Progenitor cell of endocrine pancreas (in vitro differentiated cells): ENCODE results near the gene MTMR11. TPM values are rescaled to one million over a fixed set of nuclear protein-coding genes. Genes with fewer than 3 reads are reported as not detected.

ENCODE experiments used
- DNase-seq: peaks from one replicate; pipeline ENCODE4 v3.0.0; 2021; ENCODE audit warnings: low spot score; ENCODE audit not compliant: unreplicated experiment
- H3K27ac Mint-ChIP-seq: 2 replicates; pipeline ENCODE4 v1.8.0; 2021; ENCODE audit warnings: mild to moderate bottlenecking, moderate library complexity, mixed read lengths
- H3K27me3 Mint-ChIP-seq: 2 replicates; pipeline ENCODE4 v1.8.0; 2021; ENCODE audit warnings: mixed read lengths
- H3K36me3 Mint-ChIP-seq: 2 replicates; pipeline ENCODE4 v1.8.0; 2022; ENCODE audit warnings: mixed read lengths; ENCODE audit not compliant: insufficient read depth
- H3K4me1 Mint-ChIP-seq: 2 replicates; pipeline ENCODE4 v1.8.0; 2021; ENCODE audit warnings: low read depth, mixed read lengths
- H3K4me3 Mint-ChIP-seq: 2 replicates; pipeline ENCODE4 v1.8.0; 2021; ENCODE audit warnings: low read depth, mild to moderate bottlenecking, moderate library complexity, mixed read lengths
- H3K9me3 Mint-ChIP-seq: 2 replicates; pipeline ENCODE4 v1.8.0; 2021; ENCODE audit warnings: low read depth, mixed read lengths
- CTCF ChIP-seq: fragments of 200-600 bp; sonication (generic); IDR thresholded peaks from one replicate; pipeline ENCODE4 v1.5.0; 2021; ENCODE audit warnings: antibody characterized with exemption, mild to moderate bottlenecking; ENCODE audit not compliant: unreplicated experiment
- total RNA-seq: library from RNA; stranded (reverse); gene quantifications from 2 replicates; pipeline ENCODE4 v1.2.1, GENCODE V29; 2021

MTMR11 gene
- total RNA-seq, 1 donor from 2014 or later = 8.5 TPM

GRCh38 chr1:149934356-149934755 lies 2.3 kb downstream of the MTMR11 start:
- Mint-ChIP-seq H3K27me3 (peaks cover 16% of the 10 kb centered on the region), H3K36me3 (no peaks in the 10 kb centered on the region), H3K9me3 (no peaks in the 10 kb centered on the region), H3K27ac (no peak overlapping the region), H3K4me1 (peaks cover 29% of the 10 kb centered on the region), H3K4me3 (no peak overlapping the region)
- TF ChIP-seq CTCF = no peak
- no peak for DNase-seq

GRCh38 chr1:149933208-149933607 lies 3.5 kb downstream of the MTMR11 start:
- Mint-ChIP-seq H3K36me3 (no peaks in the 10 kb centered on the region), H3K9me3 (no peaks in the 10 kb centered on the region), H3K27me3 (peaks cover 16% of the 10 kb centered on the region), H3K27ac (no peak overlapping the region), H3K4me3 (no peak overlapping the region), H3K4me1 (peaks cover 29% of the 10 kb centered on the region)
- no peak for TF ChIP-seq CTCF
- no peak for DNase-seq

GRCh38 chr1:149932474-149932873 lies 4.2 kb downstream of the MTMR11 start:
- peaks cover 16% of the 10 kb centered on the region for H3K27me3 Mint-ChIP-seq
- peaks cover 27% of the 10 kb centered on the region for H3K4me1 Mint-ChIP-seq
- no peaks in the 10 kb centered on the region for H3K9me3 Mint-ChIP-seq
- H3K27ac Mint-ChIP-seq = no peak overlapping the region
- no peak for TF ChIP-seq CTCF
- H3K4me3 Mint-ChIP-seq = no peak overlapping the region
- no peaks in the 10 kb centered on the region for H3K36me3 Mint-ChIP-seq
- no peak for DNase-seq

- Mint-ChIP-seq H3K9me3 (no peaks in the 10 kb centered on the region), H3K4me1 (peaks cover 15% of the 10 kb centered on the region), H3K27me3 (peaks cover 11% of the 10 kb centered on the region), H3K36me3 (peaks cover under 1% of the 10 kb centered on the region), H3K4me3 (no peak overlapping the region), H3K27ac (no peak overlapping the region)
- no peak for DNase-seq
- no peak for TF ChIP-seq CTCF
These were observed 5.4 kb downstream of the MTMR11 start for GRCh38 chr1:149931212-149931790.

GRCh38 chr1:149929856-149930255 lies 6.8 kb downstream of the MTMR11 start:
- Mint-ChIP-seq H3K9me3 (no peaks in the 10 kb centered on the region), H3K4me1 (peaks cover 13% of the 10 kb centered on the region), H3K27ac (peak overlapping the region; percentile 10), H3K36me3 (peaks cover 10% of the 10 kb centered on the region), H3K27me3 (peaks cover 6% of the 10 kb centered on the region), H3K4me3 (no peak overlapping the region)
- TF ChIP-seq CTCF = no peak
- no peak for DNase-seq
